SK-N-SH treated with all-trans-retinoic acid at 6 μM for 48 hours (cell line): ENCODE data around the gene TADA2A.

Experiments
- ATAC-seq: fragments of 200-7000 bp; cut with Tn5 transposase; 3 replicates; pipeline ENCODE4 v1.9.1; 2020; ENCODE audit warnings: mild to moderate bottlenecking, moderate library complexity
- ARNTL ChIP-seq: fragments of 450-650 bp; formaldehyde crosslinking; IDR thresholded peaks from 2 replicates; pipeline ENCODE4 v1.5.0; 2020; ENCODE audit warnings: low read depth, mild to moderate bottlenecking, moderate library complexity, borderline replicate concordance
- BACH2 ChIP-seq: fragments of 250-450 bp; sonication (Bioruptor Pico); IDR thresholded peaks from 2 replicates; pipeline ENCODE4 v1.9.0; 2021; ENCODE audit warnings: mild to moderate bottlenecking, borderline replicate concordance
- CSDC2 ChIP-seq: fragments of 250-450 bp; sonication (Bioruptor Pico); IDR thresholded peaks from 2 replicates; pipeline ENCODE4 v1.5.0; 2020; ENCODE audit warnings: mild to moderate bottlenecking, moderate library complexity
- ESRRG ChIP-seq: fragments of 250-450 bp; sonication (Bioruptor Pico); IDR thresholded peaks from 2 replicates; pipeline ENCODE4 v1.6.1; 2021; ENCODE audit warnings: mild to moderate bottlenecking
- GLIS3 ChIP-seq: fragments of 250-450 bp; sonication (Bioruptor Pico); IDR thresholded peaks from 2 replicates; pipeline ENCODE4 v1.5.0; 2020; ENCODE audit warnings: mild to moderate bottlenecking, moderate library complexity
- ISL1 ChIP-seq: fragments of 250-450 bp; sonication (Bioruptor Pico); IDR thresholded peaks from 2 replicates; pipeline ENCODE4 v2.1.2; 2022; ENCODE audit warnings: mild to moderate bottlenecking, moderate library complexity
- OSR1 ChIP-seq: fragments of 250-450 bp; sonication (Bioruptor Pico); IDR thresholded peaks from 2 replicates; pipeline ENCODE4 v1.8.0; 2022; ENCODE audit warnings: moderate library complexity, mild to moderate bottlenecking, inconsistent platforms
- PPARA ChIP-seq: fragments of 250-450 bp; sonication (Bioruptor Pico); IDR thresholded peaks from 2 replicates; pipeline ENCODE4 v1.5.0; 2020; ENCODE audit warnings: mild to moderate bottlenecking, borderline replicate concordance
- RARB ChIP-seq: fragments of 250-450 bp; sonication (Bioruptor Pico); IDR thresholded peaks from 2 replicates; pipeline ENCODE4 v1.8.0; 2021; ENCODE audit warnings: mild to moderate bottlenecking, moderate library complexity
- SNAI2 ChIP-seq: fragments of 250-450 bp; sonication (Bioruptor Pico); IDR thresholded peaks from 2 replicates; pipeline ENCODE4 v1.5.0; 2020; ENCODE audit warnings: mild to moderate bottlenecking, moderate library complexity
- TCF4 ChIP-seq: fragments of 250-450 bp; sonication (Bioruptor Pico); IDR thresholded peaks from 2 replicates; pipeline ENCODE4 v1.8.0; 2021; ENCODE audit warnings: mild to moderate bottlenecking, moderate library complexity, borderline replicate concordance
- TOX ChIP-seq: fragments of 250-450 bp; sonication (Bioruptor Pico); IDR thresholded peaks from 2 replicates; pipeline ENCODE4 v1.8.0; 2021; ENCODE audit warnings: mild to moderate bottlenecking, moderate library complexity, borderline replicate concordance
- ZC3H10 ChIP-seq: fragments of 250-450 bp; sonication (Bioruptor Pico); IDR thresholded peaks from 2 replicates; pipeline ENCODE4 v1.5.1; 2021; ENCODE audit warnings: mild to moderate bottlenecking, moderate library complexity
- ZFP3 ChIP-seq: fragments of 250-450 bp; sonication (Bioruptor Pico); IDR thresholded peaks from 2 replicates; pipeline ENCODE4 v1.5.0; 2020; ENCODE audit warnings: mild to moderate bottlenecking, moderate library complexity
- ZFP30 ChIP-seq: fragments of 450-650 bp; formaldehyde crosslinking; IDR thresholded peaks from 2 replicates; pipeline ENCODE4 v1.5.0; 2022; ENCODE audit warnings: mild to moderate bottlenecking, moderate library complexity
- ZNF565 ChIP-seq: fragments of 450-650 bp; formaldehyde crosslinking; conservative IDR thresholded peaks from 2 replicates; pipeline ENCODE4 v1.5.0; 2020; ENCODE audit warnings: low read depth, mild to moderate bottlenecking, moderate library complexity
- ZNF70 ChIP-seq: fragments of 450-650 bp; formaldehyde crosslinking; IDR thresholded peaks from 2 replicates; pipeline ENCODE4 v1.5.0; 2020; ENCODE audit warnings: mild to moderate bottlenecking, moderate library complexity
- ZNF8 ChIP-seq: fragments of 450-650 bp; formaldehyde crosslinking; IDR thresholded peaks from 2 replicates; pipeline ENCODE4 v1.5.0; 2020; ENCODE audit warnings: mild to moderate bottlenecking, moderate library complexity
- TF ChIP-seq, protein P1 (sequence below): fragments of 250-450 bp; sonication (Bioruptor Pico); IDR thresholded peaks from 2 replicates; pipeline ENCODE4 v1.8.0; 2020; ENCODE audit warnings: mild to moderate bottlenecking, moderate library complexity, borderline replicate concordance
- TF ChIP-seq, protein P2 (sequence below): fragments of 250-450 bp; sonication (Bioruptor Pico); IDR thresholded peaks from 2 replicates; pipeline ENCODE4 v1.8.0; 2021; ENCODE audit warnings: low read depth, mild to moderate bottlenecking, moderate library complexity, borderline replicate concordance
- TF ChIP-seq, protein P3 (sequence below): fragments of 250-450 bp; sonication (Bioruptor Pico); IDR thresholded peaks from 2 replicates; pipeline ENCODE4 v1.5.1; 2020; ENCODE audit warnings: low read depth, mild to moderate bottlenecking, moderate library complexity
- TF ChIP-seq, protein P4 (sequence below): fragments of 250-450 bp; sonication (Bioruptor Pico); IDR thresholded peaks from 2 replicates; pipeline ENCODE4 v1.5.0; 2020; ENCODE audit warnings: mild to moderate bottlenecking, moderate library complexity

The TADA2A gene

DNA sequence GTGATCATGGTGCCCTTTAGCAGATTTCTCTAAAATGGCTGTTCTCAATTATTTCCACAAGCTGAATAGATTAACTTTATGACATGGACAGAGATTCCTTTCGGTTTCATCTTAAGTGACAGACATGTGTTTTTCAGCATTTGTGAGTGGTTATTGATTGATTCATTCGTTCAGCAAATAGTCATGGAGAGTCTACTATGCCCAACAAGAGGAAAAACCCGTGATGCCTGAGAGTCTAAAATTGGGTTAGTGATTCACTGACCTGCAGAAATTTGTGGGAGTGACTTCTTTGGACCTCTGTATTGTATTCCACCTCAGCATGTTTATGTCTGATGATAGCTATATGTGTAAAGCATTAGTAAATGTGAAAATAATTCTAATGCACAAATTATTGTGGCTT lies 55.0 kb downstream of the TADA2A start:
- ATAC-seq = no peak
- TF ChIP-seq ZFP30 (no peak), ZNF565 (CRISPR knock-in tag) (no peak), ZNF70 (CRISPR knock-in tag) (no peak), CSDC2 (no peak), ARNTL (no peak), OSR1 (no peak), ZC3H10 (CRISPR knock-in tag) (no peak), ZNF8 (CRISPR knock-in tag) (no peak), PPARA (no peak)
- TF ChIP-seq, protein P1, sequence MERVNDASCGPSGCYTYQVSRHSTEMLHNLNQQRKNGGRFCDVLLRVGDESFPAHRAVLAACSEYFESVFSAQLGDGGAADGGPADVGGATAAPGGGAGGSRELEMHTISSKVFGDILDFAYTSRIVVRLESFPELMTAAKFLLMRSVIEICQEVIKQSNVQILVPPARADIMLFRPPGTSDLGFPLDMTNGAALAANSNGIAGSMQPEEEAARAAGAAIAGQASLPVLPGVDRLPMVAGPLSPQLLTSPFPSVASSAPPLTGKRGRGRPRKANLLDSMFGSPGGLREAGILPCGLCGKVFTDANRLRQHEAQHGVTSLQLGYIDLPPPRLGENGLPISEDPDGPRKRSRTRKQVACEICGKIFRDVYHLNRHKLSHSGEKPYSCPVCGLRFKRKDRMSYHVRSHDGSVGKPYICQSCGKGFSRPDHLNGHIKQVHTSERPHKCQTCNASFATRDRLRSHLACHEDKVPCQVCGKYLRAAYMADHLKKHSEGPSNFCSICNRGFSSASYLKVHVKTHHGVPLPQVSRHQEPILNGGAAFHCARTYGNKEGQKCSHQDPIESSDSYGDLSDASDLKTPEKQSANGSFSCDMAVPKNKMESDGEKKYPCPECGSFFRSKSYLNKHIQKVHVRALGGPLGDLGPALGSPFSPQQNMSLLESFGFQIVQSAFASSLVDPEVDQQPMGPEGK (CRISPR knock-in tag) = no peak
- TF ChIP-seq, protein P2, sequence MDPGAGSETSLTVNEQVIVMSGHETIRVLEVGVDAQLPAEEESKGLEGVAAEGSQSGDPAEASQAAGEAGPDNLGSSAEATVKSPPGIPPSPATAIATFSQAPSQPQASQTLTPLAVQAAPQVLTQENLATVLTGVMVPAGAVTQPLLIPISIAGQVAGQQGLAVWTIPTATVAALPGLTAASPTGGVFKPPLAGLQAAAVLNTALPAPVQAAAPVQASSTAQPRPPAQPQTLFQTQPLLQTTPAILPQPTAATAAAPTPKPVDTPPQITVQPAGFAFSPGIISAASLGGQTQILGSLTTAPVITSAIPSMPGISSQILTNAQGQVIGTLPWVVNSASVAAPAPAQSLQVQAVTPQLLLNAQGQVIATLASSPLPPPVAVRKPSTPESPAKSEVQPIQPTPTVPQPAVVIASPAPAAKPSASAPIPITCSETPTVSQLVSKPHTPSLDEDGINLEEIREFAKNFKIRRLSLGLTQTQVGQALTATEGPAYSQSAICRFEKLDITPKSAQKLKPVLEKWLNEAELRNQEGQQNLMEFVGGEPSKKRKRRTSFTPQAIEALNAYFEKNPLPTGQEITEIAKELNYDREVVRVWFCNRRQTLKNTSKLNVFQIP (CRISPR knock-in tag) = no peak

DNA sequence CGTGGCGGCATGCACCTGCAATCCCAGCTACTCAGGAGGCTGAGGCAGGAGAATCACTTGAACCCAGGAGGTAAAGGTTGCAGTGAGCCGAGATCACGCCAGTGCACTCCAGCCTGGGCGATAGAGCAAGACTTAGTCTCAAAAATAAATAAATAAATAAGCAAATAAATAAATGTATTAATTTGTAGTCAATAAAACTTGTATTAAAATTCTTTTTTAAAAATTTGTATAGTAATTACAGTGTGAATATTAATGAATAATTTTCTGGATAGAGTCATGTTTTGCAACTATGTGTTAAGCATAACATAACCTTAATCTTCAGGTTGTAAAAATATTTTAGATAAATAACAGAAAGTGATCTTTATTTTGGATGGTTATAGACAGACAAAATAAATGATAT lies 55.8 kb downstream of the TADA2A start:
- no peak for ATAC-seq
- TF ChIP-seq, protein P3, sequence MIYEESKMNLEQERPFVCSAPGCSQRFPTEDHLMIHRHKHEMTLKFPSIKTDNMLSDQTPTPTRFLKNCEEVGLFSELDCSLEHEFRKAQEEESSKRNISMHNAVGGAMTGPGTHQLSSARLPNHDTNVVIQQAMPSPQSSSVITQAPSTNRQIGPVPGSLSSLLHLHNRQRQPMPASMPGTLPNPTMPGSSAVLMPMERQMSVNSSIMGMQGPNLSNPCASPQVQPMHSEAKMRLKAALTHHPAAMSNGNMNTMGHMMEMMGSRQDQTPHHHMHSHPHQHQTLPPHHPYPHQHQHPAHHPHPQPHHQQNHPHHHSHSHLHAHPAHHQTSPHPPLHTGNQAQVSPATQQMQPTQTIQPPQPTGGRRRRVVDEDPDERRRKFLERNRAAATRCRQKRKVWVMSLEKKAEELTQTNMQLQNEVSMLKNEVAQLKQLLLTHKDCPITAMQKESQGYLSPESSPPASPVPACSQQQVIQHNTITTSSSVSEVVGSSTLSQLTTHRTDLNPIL = no peak
- TF ChIP-seq RARB (CRISPR knock-in tag) = no peak
- TF ChIP-seq ESRRG (CRISPR knock-in tag) = no peak
- TF ChIP-seq ARNTL = no peak
- TF ChIP-seq CSDC2 = no peak
- no peak for TF ChIP-seq TOX (CRISPR knock-in tag)
- no peak for TF ChIP-seq ZC3H10 (CRISPR knock-in tag)

DNA sequence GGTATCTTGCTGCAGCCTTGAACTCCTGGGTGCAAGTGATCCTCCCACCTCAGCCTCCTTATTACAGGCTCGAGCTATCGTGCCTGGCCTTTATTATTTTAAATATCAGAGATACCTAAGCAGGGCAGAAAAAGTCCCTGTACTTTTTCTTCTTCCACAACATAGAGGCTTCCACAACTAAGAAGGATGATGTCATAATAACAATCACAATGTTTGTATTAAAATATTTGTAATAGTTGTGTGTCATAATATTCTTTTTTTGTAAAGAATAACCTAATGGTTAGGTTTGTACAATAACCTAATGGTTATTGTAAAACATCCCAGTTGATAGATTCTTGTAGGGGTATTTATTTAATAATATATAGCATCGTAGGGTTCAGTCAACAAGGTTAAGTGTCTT lies 56.4 kb downstream of the TADA2A start:
- TF ChIP-seq PPARA (no peak), ISL1 (CRISPR knock-in tag) (no peak), OSR1 (no peak), TCF4 (CRISPR knock-in tag) (no peak), CSDC2 (no peak), ZFP3 (CRISPR knock-in tag) (no peak), ARNTL (no peak), BACH2 (CRISPR knock-in tag) (no peak), ZFP30 (no peak), ESRRG (CRISPR knock-in tag) (no peak), ZC3H10 (CRISPR knock-in tag) (no peak), TOX (CRISPR knock-in tag) (no peak), ZNF8 (CRISPR knock-in tag) (no peak), ZNF565 (CRISPR knock-in tag) (no peak), SNAI2 (CRISPR knock-in tag) (no peak), GLIS3 (CRISPR knock-in tag) (no peak)
- TF ChIP-seq, protein P2 (CRISPR knock-in tag) = no peak
- TF ChIP-seq, protein P3 = no peak
- TF ChIP-seq, protein P4, sequence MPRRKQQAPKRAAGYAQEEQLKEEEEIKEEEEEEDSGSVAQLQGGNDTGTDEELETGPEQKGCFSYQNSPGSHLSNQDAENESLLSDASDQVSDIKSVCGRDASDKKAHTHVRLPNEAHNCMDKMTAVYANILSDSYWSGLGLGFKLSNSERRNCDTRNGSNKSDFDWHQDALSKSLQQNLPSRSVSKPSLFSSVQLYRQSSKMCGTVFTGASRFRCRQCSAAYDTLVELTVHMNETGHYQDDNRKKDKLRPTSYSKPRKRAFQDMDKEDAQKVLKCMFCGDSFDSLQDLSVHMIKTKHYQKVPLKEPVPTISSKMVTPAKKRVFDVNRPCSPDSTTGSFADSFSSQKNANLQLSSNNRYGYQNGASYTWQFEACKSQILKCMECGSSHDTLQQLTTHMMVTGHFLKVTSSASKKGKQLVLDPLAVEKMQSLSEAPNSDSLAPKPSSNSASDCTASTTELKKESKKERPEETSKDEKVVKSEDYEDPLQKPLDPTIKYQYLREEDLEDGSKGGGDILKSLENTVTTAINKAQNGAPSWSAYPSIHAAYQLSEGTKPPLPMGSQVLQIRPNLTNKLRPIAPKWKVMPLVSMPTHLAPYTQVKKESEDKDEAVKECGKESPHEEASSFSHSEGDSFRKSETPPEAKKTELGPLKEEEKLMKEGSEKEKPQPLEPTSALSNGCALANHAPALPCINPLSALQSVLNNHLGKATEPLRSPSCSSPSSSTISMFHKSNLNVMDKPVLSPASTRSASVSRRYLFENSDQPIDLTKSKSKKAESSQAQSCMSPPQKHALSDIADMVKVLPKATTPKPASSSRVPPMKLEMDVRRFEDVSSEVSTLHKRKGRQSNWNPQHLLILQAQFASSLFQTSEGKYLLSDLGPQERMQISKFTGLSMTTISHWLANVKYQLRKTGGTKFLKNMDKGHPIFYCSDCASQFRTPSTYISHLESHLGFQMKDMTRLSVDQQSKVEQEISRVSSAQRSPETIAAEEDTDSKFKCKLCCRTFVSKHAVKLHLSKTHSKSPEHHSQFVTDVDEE (CRISPR knock-in tag) = no peak
- no peak for ATAC-seq
